WTC11 (cell line): ENCODE results near the gene SNTA1.

Source experiments
- CBFB ChIP-seq: sonication (generic); formaldehyde crosslinking; IDR thresholded peaks from 2 replicates; pipeline ENCODE4 v1.8.1; 2022; ENCODE audit warnings: mild to moderate bottlenecking, low read depth, missing genetic modification reagents
- ELF4 ChIP-seq: sonication (generic); formaldehyde crosslinking; IDR thresholded peaks from 2 replicates; pipeline ENCODE4 v1.8.1; 2022; ENCODE audit warnings: low read depth, mild to moderate bottlenecking, moderate library complexity, missing genetic modification reagents
- FOXK1 ChIP-seq: sonication (generic); formaldehyde crosslinking; IDR thresholded peaks from 2 replicates; pipeline ENCODE4 v1.8.0; 2022; ENCODE audit warnings: mild to moderate bottlenecking, moderate library complexity, missing genetic modification reagents
- FOXP1 ChIP-seq: sonication (generic); formaldehyde crosslinking; IDR thresholded peaks from 2 replicates; pipeline ENCODE4 v1.8.0; 2022; ENCODE audit warnings: missing genetic modification reagents, mild to moderate bottlenecking, moderate library complexity, borderline replicate concordance
- JAZF1 ChIP-seq: fragments of 250-450 bp; sonication (Bioruptor Pico); IDR thresholded peaks from 2 replicates; pipeline ENCODE4 v1.9.0; 2021; ENCODE audit warnings: moderate library complexity, mild to moderate bottlenecking, inconsistent platforms
- JUN ChIP-seq: sonication (generic); formaldehyde crosslinking; IDR thresholded peaks from 2 replicates; pipeline ENCODE4 v1.8.0; 2023; ENCODE audit warnings: mild to moderate bottlenecking, missing genetic modification reagents
- RELA ChIP-seq: sonication (generic); formaldehyde crosslinking; IDR thresholded peaks from 2 replicates; pipeline ENCODE4 v1.8.1; 2022; ENCODE audit warnings: missing genetic modification reagents, mild to moderate bottlenecking, borderline replicate concordance
- TEAD1 ChIP-seq: sonication (generic); formaldehyde crosslinking; IDR thresholded peaks from 2 replicates; pipeline ENCODE4 v1.8.0; 2022; ENCODE audit warnings: mild to moderate bottlenecking, missing genetic modification reagents
- TP53 ChIP-seq: sonication (generic); formaldehyde crosslinking; IDR thresholded peaks from 2 replicates; pipeline ENCODE4 v1.8.1; 2023; ENCODE audit warnings: mild to moderate bottlenecking, missing genetic modification reagents
- TF ChIP-seq, protein P1 (sequence below): fragments of 200-600 bp; IDR thresholded peaks from 2 replicates; pipeline ENCODE4 v1.8.0; 2022; ENCODE audit warnings: antibody characterized with exemption
- TF ChIP-seq, protein P2 (sequence below): sonication (generic); formaldehyde crosslinking; IDR thresholded peaks from 2 replicates; pipeline ENCODE4 v1.8.1; 2022; ENCODE audit warnings: low read depth, missing genetic modification reagents, borderline replicate concordance

DNA sequence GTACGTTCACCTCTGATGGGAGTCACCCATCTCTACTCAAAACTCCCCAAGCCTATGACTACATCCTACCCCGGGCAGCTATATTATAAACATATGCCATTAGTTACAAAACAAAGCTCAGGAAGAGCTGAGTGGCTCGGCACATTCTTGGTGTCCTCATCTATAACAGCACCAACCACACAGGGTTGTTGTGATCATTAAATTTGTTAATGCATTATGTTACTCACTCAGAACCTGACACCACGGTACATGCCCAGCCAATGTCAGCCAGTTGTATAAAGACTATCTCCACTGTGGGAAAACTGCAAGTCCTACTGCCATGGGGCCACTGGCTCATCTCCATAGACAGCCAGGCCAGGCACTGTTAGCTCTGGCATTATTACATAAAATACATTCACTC, 50.0 kb downstream of the SNTA1 start:
- TF ChIP-seq TP53 (CRISPR knock-in tag) (no peak), JAZF1 (no peak), FOXK1 (CRISPR knock-in tag) (no peak), RELA (no peak), JUN (CRISPR knock-in tag) (no peak), TEAD1 (CRISPR knock-in tag) (no peak), ELF4 (CRISPR knock-in tag) (no peak), CBFB (CRISPR knock-in tag) (no peak), FOXP1 (CRISPR knock-in tag) (no peak)
- TF ChIP-seq, protein P1, sequence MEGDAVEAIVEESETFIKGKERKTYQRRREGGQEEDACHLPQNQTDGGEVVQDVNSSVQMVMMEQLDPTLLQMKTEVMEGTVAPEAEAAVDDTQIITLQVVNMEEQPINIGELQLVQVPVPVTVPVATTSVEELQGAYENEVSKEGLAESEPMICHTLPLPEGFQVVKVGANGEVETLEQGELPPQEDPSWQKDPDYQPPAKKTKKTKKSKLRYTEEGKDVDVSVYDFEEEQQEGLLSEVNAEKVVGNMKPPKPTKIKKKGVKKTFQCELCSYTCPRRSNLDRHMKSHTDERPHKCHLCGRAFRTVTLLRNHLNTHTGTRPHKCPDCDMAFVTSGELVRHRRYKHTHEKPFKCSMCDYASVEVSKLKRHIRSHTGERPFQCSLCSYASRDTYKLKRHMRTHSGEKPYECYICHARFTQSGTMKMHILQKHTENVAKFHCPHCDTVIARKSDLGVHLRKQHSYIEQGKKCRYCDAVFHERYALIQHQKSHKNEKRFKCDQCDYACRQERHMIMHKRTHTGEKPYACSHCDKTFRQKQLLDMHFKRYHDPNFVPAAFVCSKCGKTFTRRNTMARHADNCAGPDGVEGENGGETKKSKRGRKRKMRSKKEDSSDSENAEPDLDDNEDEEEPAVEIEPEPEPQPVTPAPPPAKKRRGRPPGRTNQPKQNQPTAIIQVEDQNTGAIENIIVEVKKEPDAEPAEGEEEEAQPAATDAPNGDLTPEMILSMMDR = no peak
- TF ChIP-seq, protein P2, sequence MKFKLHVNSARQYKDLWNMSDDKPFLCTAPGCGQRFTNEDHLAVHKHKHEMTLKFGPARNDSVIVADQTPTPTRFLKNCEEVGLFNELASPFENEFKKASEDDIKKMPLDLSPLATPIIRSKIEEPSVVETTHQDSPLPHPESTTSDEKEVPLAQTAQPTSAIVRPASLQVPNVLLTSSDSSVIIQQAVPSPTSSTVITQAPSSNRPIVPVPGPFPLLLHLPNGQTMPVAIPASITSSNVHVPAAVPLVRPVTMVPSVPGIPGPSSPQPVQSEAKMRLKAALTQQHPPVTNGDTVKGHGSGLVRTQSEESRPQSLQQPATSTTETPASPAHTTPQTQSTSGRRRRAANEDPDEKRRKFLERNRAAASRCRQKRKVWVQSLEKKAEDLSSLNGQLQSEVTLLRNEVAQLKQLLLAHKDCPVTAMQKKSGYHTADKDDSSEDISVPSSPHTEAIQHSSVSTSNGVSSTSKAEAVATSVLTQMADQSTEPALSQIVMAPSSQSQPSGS (CRISPR knock-in tag) = no peak
